Muscle of leg (tissue), 11 donors: ENCODE results near the gene GHITM. TPM values are rescaled to one million over a fixed set of nuclear protein-coding genes. Genes with fewer than 3 reads are reported as not detected.

ENCODE experiments used
- DNase-seq: peaks from one replicate; pipeline ENCODE4 v3.0.0; 2013
- H3K27ac ChIP-seq: one replicate; pipeline ENCODE4 v1.5.1; 2013; ENCODE audit warnings: mild to moderate bottlenecking, low read length, control low read depth
- H3K27me3 ChIP-seq: one replicate; pipeline ENCODE4 v1.6.1; 2013; ENCODE audit warnings: low read length; ENCODE audit not compliant: control insufficient read depth, insufficient read depth
- H3K36me3 ChIP-seq: one replicate; pipeline ENCODE4 v1.6.1; 2013; ENCODE audit warnings: low read length; ENCODE audit not compliant: control insufficient read depth, insufficient read depth
- H3K4me1 ChIP-seq: one replicate; pipeline ENCODE4 v1.6.1; 2013; ENCODE audit warnings: low read length; ENCODE audit not compliant: control insufficient read depth, insufficient read depth
- H3K4me3 ChIP-seq: one replicate; pipeline ENCODE4 v1.5.1; 2013; ENCODE audit warnings: low read length, control low read depth
- H3K9me3 ChIP-seq: replicated peaks from 2 replicates; pipeline ENCODE4 v1.6.1; 2013; ENCODE audit warnings: low read depth, low read length; ENCODE audit not compliant: control insufficient read depth
- WGBS: methylation state at CpG from one replicate; pipeline ENCODE4 v1.1.5; 2013; ENCODE audit warnings: missing lambda C conversion rate; ENCODE audit not compliant: insufficient coverage; 5-methylcytosine and 5-hydroxymethylcytosine counted together
- polyA plus RNA-seq, 8 donors: library from polyadenylated mRNA; unstranded; fragments of 120-200 nt; gene quantifications; one replicate each; pipeline versions ENCODE4 v1.2.1 to v1.2.3, GENCODE V29; 2013; ENCODE audit warnings: inconsistent platforms in 1 of 8, low replicate concordance in 1 of 8; ENCODE audit not compliant: insufficient read length in 8 of 8, insufficient read depth in 1 of 8
- total RNA-seq: library from RNA; stranded (reverse); fragments of 120-200 nt; gene quantifications from one replicate; pipeline ENCODE4 v1.2.4, GENCODE V29; 2013

GHITM gene
- total and polyA plus RNA-seq, 9 donors: 95.8 to 115 (median 105) TPM

GRCh38 chr10:84196941-84197340 is 57.6 kb downstream of the GHITM start:
- no peaks in the 10 kb centered on the region for H3K9me3 ChIP-seq
- peaks cover 12% of the 10 kb centered on the region for H3K4me1 ChIP-seq
- 80% methylated on average over 1 of the region's 5 CpGs for WGBS
- DNase-seq: no peak
- H3K27ac ChIP-seq: no peak overlapping the region
- no peaks in the 10 kb centered on the region for H3K36me3 ChIP-seq
- H3K4me3 ChIP-seq: no peak overlapping the region
- H3K27me3 ChIP-seq: peaks cover 54% of the 10 kb centered on the region

GRCh38 chr10:84197643-84198042 is 58.3 kb downstream of the GHITM start:
- peaks cover 53% of the 10 kb centered on the region for H3K27me3 ChIP-seq

GRCh38 chr10:84198206-84198915 is 59.1 kb downstream of the GHITM start:
- no peak for DNase-seq
- 54% methylated on average over 4 of the region's 7 CpGs for WGBS
- peaks cover 46% of the 10 kb centered on the region for H3K27me3 ChIP-seq

More at GRCh38 chr10:84197643-84198042, 58.3 kb downstream of the GHITM start:
- H3K4me3 ChIP-seq: no peak overlapping the region
- 68% methylated on average over 5 of the region's 5 CpGs for WGBS
- no peaks in the 10 kb centered on the region for H3K36me3 ChIP-seq
- H3K4me1 ChIP-seq: peaks cover 12% of the 10 kb centered on the region
- H3K9me3 ChIP-seq: no peaks in the 10 kb centered on the region
- no peak overlapping the region for H3K27ac ChIP-seq
- DNase-seq: no peak

GRCh38 chr10:84200537-84201243 is 61.4 kb downstream of the GHITM start:
- Histone ChIP-seq H3K27ac (no peak overlapping the region), H3K36me3 (no peaks in the 10 kb centered on the region), H3K4me1 (no peaks in the 10 kb centered on the region), H3K4me3 (no peak overlapping the region), H3K9me3 (no peaks in the 10 kb centered on the region), H3K27me3 (peaks cover 24% of the 10 kb centered on the region)
- no peak for DNase-seq
- 73% methylated on average over 7 of the region's 11 CpGs for WGBS

More at GRCh38 chr10:84198206-84198915, 59.1 kb downstream of the GHITM start:
- H3K4me3 ChIP-seq: no peak overlapping the region
- no peak overlapping the region for H3K27ac ChIP-seq
- no peaks in the 10 kb centered on the region for H3K36me3 ChIP-seq
- peaks cover 12% of the 10 kb centered on the region for H3K4me1 ChIP-seq
- no peaks in the 10 kb centered on the region for H3K9me3 ChIP-seq

- H3K4me1 ChIP-seq: no peaks in the 10 kb centered on the region
- no peaks in the 10 kb centered on the region for H3K36me3 ChIP-seq
- peaks cover 19% of the 10 kb centered on the region for H3K27me3 ChIP-seq
- H3K4me3 ChIP-seq: no peak overlapping the region
- no peaks in the 10 kb centered on the region for H3K9me3 ChIP-seq
- no peak for DNase-seq
- 22% methylated on average over 2 of the region's 6 CpGs for WGBS
- H3K27ac ChIP-seq: no peak overlapping the region
Observed at GRCh38 chr10:84201244-84201606, 61.9 kb downstream of the GHITM start.

GRCh38 chr10:84201682-84202081 is 62.4 kb downstream of the GHITM start:
- Histone ChIP-seq H3K4me1 (no peaks in the 10 kb centered on the region), H3K36me3 (no peaks in the 10 kb centered on the region), H3K4me3 (no peak overlapping the region), H3K27ac (no peak overlapping the region), H3K9me3 (no peaks in the 10 kb centered on the region), H3K27me3 (peaks cover 14% of the 10 kb centered on the region)
- WGBS: 92% methylated on average over 7 of the region's 11 CpGs
- no peak for DNase-seq

- no peaks in the 10 kb centered on the region for H3K4me1 ChIP-seq
- no peak overlapping the region for H3K4me3 ChIP-seq
- no peak overlapping the region for H3K27ac ChIP-seq
- DNase-seq: no peak
- 63% methylated on average over 4 of the region's 5 CpGs for WGBS
- peaks cover 8% of the 10 kb centered on the region for H3K27me3 ChIP-seq
- H3K36me3 ChIP-seq: no peaks in the 10 kb centered on the region
- no peaks in the 10 kb centered on the region for H3K9me3 ChIP-seq
Observed at GRCh38 chr10:84202349-84202748, 63.0 kb downstream of the GHITM start.

Other genes with a start within 250 kb of the GHITM start
- gene GPR15LG, start 34.3 kb downstream of the GHITM start, total RNA-seq: not detected
- gene GPR15LG, start 34.3 kb downstream of the GHITM start, polyA plus RNA-seq: not detected
- gene CDHR1, start 55.0 kb downstream of the GHITM start, total RNA-seq: 0.27 TPM
- 1 to 10 TPM in 1 of 8 donors, under 1 TPM in 7; 0.22 to 1.4 (median 0.56) TPM for gene CDHR1, start 55.0 kb downstream of the GHITM start, polyA plus RNA-seq
- not detected for gene LRIT2, start 86.0 kb downstream of the GHITM start, total RNA-seq
- gene LRIT2, start 86.0 kb downstream of the GHITM start, polyA plus RNA-seq: not detected
- gene LRIT1, start 102.0 kb downstream of the GHITM start, total RNA-seq: not detected
- not detected for gene LRIT1, start 102.0 kb downstream of the GHITM start, polyA plus RNA-seq
- gene RGR, start 105.5 kb downstream of the GHITM start, total RNA-seq: 11.9 TPM
- 10 to 100 TPM in 7 of 8 donors, 1 to 10 TPM in 1; 6.1 to 20.7 (median 14.5) TPM for gene RGR, start 105.5 kb downstream of the GHITM start, polyA plus RNA-seq
- gene CCSER2, start 189.1 kb downstream of the GHITM start, total RNA-seq: 44.1 TPM
- gene CCSER2, start 189.1 kb downstream of the GHITM start, polyA plus RNA-seq: 10 to 100 TPM; 29.1 to 41.7 (median 36.7) TPM